Activated CD4-positive, alpha-beta memory T cell treated with anti-CD3 and anti-CD28 coated beads for 36 hours (primary cell): ENCODE results near the gene TRAF3IP1. TPM values are rescaled to one million over a fixed set of nuclear protein-coding genes. Genes with fewer than 3 reads are reported as not detected.
"Not testable (repeated sequence)": the region's sequence is repeated elsewhere in the genome, so short reads cannot be mapped to it uniquely, and the experiment has no call there.

Experiments used
- CTCF ChIA-PET: fragments of 350-600 bp; sonication (Branson Sonifier 250); formaldehyde crosslinking; loops from one replicate; lab custom pipeline; 2021; ENCODE audit warnings: antibody characterized with exemption, inconsistent platforms; lab: Charles Lee
- POLR2A ChIA-PET: fragments of 350-600 bp; sonication (Branson Sonifier 250); formaldehyde crosslinking; loops from one replicate; lab custom pipeline; 2021; ENCODE audit warnings: antibody characterized with exemption; lab: Charles Lee
- DNase-seq: peaks from one replicate; pipeline ENCODE4 v3.0.0-alpha.2; 2020
- H3K27ac Mint-ChIP-seq: one replicate; pipeline ENCODE4 v1.8.0; 2021; ENCODE audit warnings: mixed read lengths
- H3K27me3 Mint-ChIP-seq: one replicate; pipeline ENCODE4 v1.8.0; 2021; ENCODE audit warnings: mixed read lengths
- H3K36me3 Mint-ChIP-seq: one replicate; pipeline ENCODE4 v1.8.0; 2021; ENCODE audit warnings: mixed read lengths
- H3K4me1 Mint-ChIP-seq: one replicate; pipeline ENCODE4 v1.8.0; 2021; ENCODE audit warnings: low read depth, mixed read lengths
- H3K4me3 Mint-ChIP-seq: one replicate; pipeline ENCODE4 v1.8.0; 2021; ENCODE audit warnings: mild to moderate bottlenecking, mixed read lengths
- H3K9me3 Mint-ChIP-seq: one replicate; pipeline ENCODE4 v1.8.0; 2021; ENCODE audit warnings: mixed read lengths
- intact Hi-C: fragments of 100-400 bp; cut with micrococcal nuclease; formaldehyde crosslinking; loops from one replicate; pipeline ENCODE4 v1.15.1; 2023
- total RNA-seq, 2 experiments: library from RNA; stranded (reverse); gene quantifications; one replicate each; pipeline ENCODE4 v1.2.3, GENCODE V29; 2021

The TRAF3IP1 gene
- total RNA-seq, 2 experiments from 2014 or later, result 8.0 to 9.3 TPM

GRCh38 chr2:238302751-238303150 is 17.6 kb upstream of the TRAF3IP1 start:
- no peak overlapping the region for H3K4me3 Mint-ChIP-seq
- peaks cover 5% of the 10 kb centered on the region for H3K27me3 Mint-ChIP-seq
- CTCF ChIA-PET, result no interaction called here
- no peaks in the 10 kb centered on the region for H3K36me3 Mint-ChIP-seq
- H3K9me3 Mint-ChIP-seq, result no peaks in the 10 kb centered on the region
- intact Hi-C loops, result no loop called here
- DNase-seq, result no peak
- no peaks in the 10 kb centered on the region for H3K4me1 Mint-ChIP-seq
- H3K27ac Mint-ChIP-seq, result no peak overlapping the region
- POLR2A ChIA-PET, result no interaction called here

- Mint-ChIP-seq H3K4me1 (no peaks in the 10 kb centered on the region), H3K4me3 (no peak overlapping the region), H3K27me3 (peaks cover 1% of the 10 kb centered on the region), H3K36me3 (no peaks in the 10 kb centered on the region), H3K9me3 (no peaks in the 10 kb centered on the region), H3K27ac (no peak overlapping the region)
- POLR2A ChIA-PET, result no interaction called here
- CTCF ChIA-PET, result no interaction called here
- DNase-seq, result no peak
- intact Hi-C loops, result no loop called here
Measured at GRCh38 chr2:238304116-238304515, 16.2 kb upstream of the TRAF3IP1 start.

- Mint-ChIP-seq H3K4me1 (no peaks in the 10 kb centered on the region), H3K27me3 (peaks cover 2% of the 10 kb centered on the region), H3K4me3 (no peak overlapping the region), H3K27ac (no peak overlapping the region), H3K36me3 (no peaks in the 10 kb centered on the region), H3K9me3 (no peaks in the 10 kb centered on the region)
- intact Hi-C loops, result no loop called here
- no peak for DNase-seq
- POLR2A ChIA-PET, result no interaction called here
- CTCF ChIA-PET, result no interaction called here
Measured at GRCh38 chr2:238305092-238305862, 15.0 kb upstream of the TRAF3IP1 start.

GRCh38 chr2:238305965-238306671 is 14.2 kb upstream of the TRAF3IP1 start:
- DNase-seq, result no peak

GRCh38 chr2:238306672-238306998 is 13.7 kb upstream of the TRAF3IP1 start:
- Mint-ChIP-seq H3K4me3 (no peak overlapping the region), H3K9me3 (no peaks in the 10 kb centered on the region), H3K27ac (no peak overlapping the region), H3K36me3 (no peaks in the 10 kb centered on the region), H3K4me1 (no peaks in the 10 kb centered on the region), H3K27me3 (peaks cover 2% of the 10 kb centered on the region)
- intact Hi-C loops, result no loop called here
- CTCF ChIA-PET, result no interaction called here
- POLR2A ChIA-PET, result no interaction called here
- no peak for DNase-seq

More at GRCh38 chr2:238305965-238306671, 14.2 kb upstream of the TRAF3IP1 start:
- ChIA-PET POLR2A (no interaction called here), CTCF (no interaction called here)
- Mint-ChIP-seq H3K4me3 (no peak overlapping the region), H3K27ac (no peak overlapping the region), H3K27me3 (peaks cover 2% of the 10 kb centered on the region), H3K36me3 (no peaks in the 10 kb centered on the region), H3K9me3 (no peaks in the 10 kb centered on the region), H3K4me1 (no peaks in the 10 kb centered on the region)
- intact Hi-C loops, result no loop called here

GRCh38 chr2:238308177-238308576 is 12.1 kb upstream of the TRAF3IP1 start:
- Mint-ChIP-seq H3K27me3 (peaks cover 2% of the 10 kb centered on the region), H3K9me3 (no peaks in the 10 kb centered on the region), H3K4me3 (no peak overlapping the region), H3K4me1 (no peaks in the 10 kb centered on the region), H3K27ac (no peak overlapping the region), H3K36me3 (no peaks in the 10 kb centered on the region)
- ChIA-PET CTCF (no interaction called here), POLR2A (no interaction called here)
- intact Hi-C loops, result no loop called here
- DNase-seq, result no peak

GRCh38 chr2:238310721-238311120 is 9.6 kb upstream of the TRAF3IP1 start:
- H3K4me1 Mint-ChIP-seq, intact Hi-C loops, H3K9me3 Mint-ChIP-seq, H3K36me3 Mint-ChIP-seq, DNase-seq, H3K27me3 Mint-ChIP-seq, H3K27ac Mint-ChIP-seq, H3K4me3 Mint-ChIP-seq, POLR2A ChIA-PET, CTCF ChIA-PET: not testable (repeated sequence)

- ChIA-PET CTCF (interaction anchor here (0.6 kb wide), 1 partner anchor 217 kb away, joined by 3 read pairs; no protein-coding TSS in a partner anchor), POLR2A (no interaction called here)
- DNase-seq, result no peak
- H3K4me3 Mint-ChIP-seq, result no peak overlapping the region
- H3K27me3 Mint-ChIP-seq, result peaks cover 6% of the 10 kb centered on the region
- no peak overlapping the region for H3K27ac Mint-ChIP-seq
- H3K4me1 Mint-ChIP-seq, result no peaks in the 10 kb centered on the region
- no peaks in the 10 kb centered on the region for H3K9me3 Mint-ChIP-seq
- intact Hi-C loops, result no loop called here
- no peaks in the 10 kb centered on the region for H3K36me3 Mint-ChIP-seq
Measured at GRCh38 chr2:238313289-238313990, 6.9 kb upstream of the TRAF3IP1 start.

- H3K9me3 Mint-ChIP-seq, result no peaks in the 10 kb centered on the region
- no peak for DNase-seq
- ChIA-PET CTCF (interaction anchor here (0.6 kb wide), 1 partner anchor 218 kb away, joined by 3 read pairs; no protein-coding TSS in a partner anchor), POLR2A (no interaction called here)
- intact Hi-C loops, result no loop called here
- H3K4me1 Mint-ChIP-seq, result no peaks in the 10 kb centered on the region
- no peak overlapping the region for H3K27ac Mint-ChIP-seq
- no peaks in the 10 kb centered on the region for H3K36me3 Mint-ChIP-seq
- H3K27me3 Mint-ChIP-seq, result peaks cover 6% of the 10 kb centered on the region
- H3K4me3 Mint-ChIP-seq, result no peak overlapping the region
Measured at GRCh38 chr2:238313991-238314350, 6.3 kb upstream of the TRAF3IP1 start.

GRCh38 chr2:238314576-238314975 is 5.7 kb upstream of the TRAF3IP1 start:
- DNase-seq, result no peak
- intact Hi-C loops, result no loop called here
- Mint-ChIP-seq H3K4me1 (peaks cover under 1% of the 10 kb centered on the region), H3K9me3 (no peaks in the 10 kb centered on the region), H3K27me3 (peaks cover 3% of the 10 kb centered on the region), H3K4me3 (no peak overlapping the region), H3K36me3 (no peaks in the 10 kb centered on the region), H3K27ac (no peak overlapping the region)
- ChIA-PET POLR2A (no interaction called here), CTCF (no interaction called here)

- no peak overlapping the region for H3K4me3 Mint-ChIP-seq
- peaks cover 5% of the 10 kb centered on the region for H3K4me1 Mint-ChIP-seq
- no peak overlapping the region for H3K27ac Mint-ChIP-seq
- DNase-seq, result no peak
- H3K36me3 Mint-ChIP-seq, result no peaks in the 10 kb centered on the region
- intact Hi-C loops, result no loop called here
- H3K9me3 Mint-ChIP-seq, result no peaks in the 10 kb centered on the region
- H3K27me3 Mint-ChIP-seq, result peaks cover 3% of the 10 kb centered on the region
- ChIA-PET POLR2A (no interaction called here), CTCF (no interaction called here)
Measured at GRCh38 chr2:238315031-238315595, 5.2 kb upstream of the TRAF3IP1 start.
